Neuronal stem cell (in vitro differentiated cells): ENCODE results near the gene ACSF2.

Experiments
- DNase-seq: peaks from one replicate; pipeline ENCODE4 v3.0.0-alpha.2; 2013; ENCODE audit warnings: low spot score
- H2AFZ ChIP-seq: one replicate; pipeline ENCODE4 v1.6.1; 2013; ENCODE audit warnings: mild to moderate bottlenecking, low read length, inconsistent platforms
- H2AK5ac ChIP-seq: 2 replicates; pipeline ENCODE4 v1.6.1; 2013; ENCODE audit warnings: low read depth, mild to moderate bottlenecking, inconsistent platforms, low read length, moderate library complexity, mixed read lengths
- H2BK120ac ChIP-seq: 2 replicates; pipeline ENCODE4 v1.6.1; 2013; ENCODE audit warnings: low read depth, mild to moderate bottlenecking, inconsistent platforms, low read length, moderate library complexity, mixed read lengths
- H2BK12ac ChIP-seq: one replicate; pipeline ENCODE4 v1.6.1; 2013; ENCODE audit warnings: low read length, inconsistent platforms
- H2BK15ac ChIP-seq: 2 replicates; pipeline ENCODE4 v1.6.1; 2013; ENCODE audit warnings: mild to moderate bottlenecking, low read length, inconsistent platforms, mixed read lengths
- H2BK5ac ChIP-seq: one replicate; pipeline ENCODE4 v1.6.1; 2013; ENCODE audit warnings: inconsistent platforms, mild to moderate bottlenecking, low read length, moderate library complexity
- H3K14ac ChIP-seq: one replicate; pipeline ENCODE4 v1.6.1; 2013; ENCODE audit warnings: low read length, inconsistent platforms
- H3K18ac ChIP-seq: 2 replicates; pipeline ENCODE4 v1.6.1; 2013; ENCODE audit warnings: low read length, inconsistent platforms
- H3K23ac ChIP-seq: 2 replicates; pipeline ENCODE4 v1.6.1; 2013; ENCODE audit warnings: low read depth, mild to moderate bottlenecking, mixed read lengths, low read length, inconsistent platforms; ENCODE audit not compliant: poor library complexity
- H3K27ac ChIP-seq: replicated peaks from 3 replicates; pipeline ENCODE4 v1.5.1; 2013; ENCODE audit warnings: low read length, inconsistent platforms
- H3K27me3 ChIP-seq, 3 experiments: 2 replicates each; pipeline ENCODE4 v1.6.1; 2013; ENCODE audit warnings: low read length in 3 of 3, mild to moderate bottlenecking in 2 of 3, inconsistent platforms in 1 of 3, low read depth in 1 of 3, mixed read lengths in 1 of 3, moderate library complexity in 1 of 3; ENCODE audit not compliant: control insufficient read depth in 3 of 3, insufficient read depth in 3 of 3
- H3K36me3 ChIP-seq, 2 donors: replicated peaks in 1 of 2; 2 replicates each; pipeline ENCODE4 v1.6.1; 2013; ENCODE audit warnings: low read length in 2 of 2; ENCODE audit not compliant: control insufficient read depth in 2 of 2, insufficient read depth in 2 of 2
- H3K4ac ChIP-seq: 2 replicates; pipeline ENCODE4 v1.6.1; 2013; ENCODE audit warnings: inconsistent platforms, mild to moderate bottlenecking, low read length, moderate library complexity
- H3K4me1 ChIP-seq, 2 donors: 1 replicate in 1 of 2; 2 replicates in 1 of 2; pipeline ENCODE4 v1.6.1; 2013; ENCODE audit warnings: low read length in 2 of 2, low read depth in 1 of 2; ENCODE audit not compliant: control insufficient read depth in 2 of 2, insufficient read depth in 1 of 2
- H3K4me2 ChIP-seq: one replicate; pipeline ENCODE4 v1.6.1; 2013; ENCODE audit warnings: mild to moderate bottlenecking, low read length, inconsistent platforms; ENCODE audit not compliant: insufficient read depth, poor library complexity, severe bottlenecking
- H3K4me3 ChIP-seq, 2 donors: 2 replicates each; pipeline ENCODE4 v1.5.1; 2013; ENCODE audit warnings: low read length in 2 of 2, mild to moderate bottlenecking in 2 of 2, inconsistent platforms in 1 of 2, moderate library complexity in 1 of 2
- H3K79me1 ChIP-seq: one replicate; pipeline ENCODE4 v1.6.1; 2013; ENCODE audit warnings: low read depth, mild to moderate bottlenecking, inconsistent platforms, low read length, moderate library complexity
- H3K9ac ChIP-seq: one replicate; pipeline ENCODE4 v1.6.1; 2013; ENCODE audit warnings: mild to moderate bottlenecking, low read depth, low read length, inconsistent platforms; ENCODE audit not compliant: poor library complexity
- H3K9me3 ChIP-seq, 2 donors: replicated peaks in 1 of 2; 2 replicates each; pipeline versions ENCODE3 to v1.6.1; 2013; ENCODE audit warnings: low read length in 2 of 2, mild to moderate bottlenecking in 2 of 2, inconsistent platforms in 1 of 2, low read depth in 1 of 2, mixed read lengths in 1 of 2, moderate library complexity in 1 of 2; ENCODE audit not compliant: control insufficient read depth in 2 of 2, insufficient read depth in 1 of 2
- H4K8ac ChIP-seq: one replicate; pipeline ENCODE4 v1.6.1; 2013; ENCODE audit warnings: low read depth, mild to moderate bottlenecking, inconsistent platforms, low read length, moderate library complexity
- H4K91ac ChIP-seq: one replicate; pipeline ENCODE4 v1.6.1; 2013; ENCODE audit warnings: low read length, low read depth, mild to moderate bottlenecking, inconsistent platforms; ENCODE audit not compliant: poor library complexity
- WGBS, 2 donors: extraction: QIAGEN DNeasy Blood & Tissue Kit; methylation state at CpG; one replicate each; pipeline ENCODE4 v1.1.7; 2013; ENCODE audit warnings: missing lambda C conversion rate in 2 of 2, mixed read lengths in 1 of 2; ENCODE audit not compliant: insufficient read length in 2 of 2, insufficient replicate concordance in 1 of 2; ENCODE audit errors: extremely low coverage in 2 of 2; 5-methylcytosine and 5-hydroxymethylcytosine counted together

ACSF2 gene

GRCh38 chr17:50440172-50440837 lies 14.3 kb downstream of the ACSF2 start:
- no peak overlapping the region for H3K18ac ChIP-seq
- H2BK5ac ChIP-seq: no peak overlapping the region
- peaks cover 0 to 3% (median 0%) of the 10 kb centered on the region in 3 experiments for H3K27me3 ChIP-seq
- H2BK12ac ChIP-seq: no peak overlapping the region
- no peaks in the 10 kb centered on the region for H3K4me1 ChIP-seq
- no peak overlapping the region for H3K27ac ChIP-seq
- H2AFZ ChIP-seq: no peak overlapping the region
- no peak overlapping the region for H2BK120ac ChIP-seq
- H3K23ac ChIP-seq: no peak overlapping the region
- H3K4ac ChIP-seq: no peak overlapping the region
- no peak overlapping the region for H2BK15ac ChIP-seq
- H2AK5ac ChIP-seq: no peak overlapping the region
- H4K91ac ChIP-seq: no peak overlapping the region
- H3K79me1 ChIP-seq: no peaks in the 10 kb centered on the region
- H3K9me3 ChIP-seq: no peaks in the 10 kb centered on the region
- no peak overlapping the region for H3K4me3 ChIP-seq
- H3K36me3 ChIP-seq: no peaks in the 10 kb centered on the region
- H3K4me2 ChIP-seq: no peak overlapping the region
- H3K9ac ChIP-seq: no peak overlapping the region
- no peak overlapping the region for H3K14ac ChIP-seq
- WGBS, 2 donors: no CpG with 5 or more reads among the region's 4 CpGs
- DNase-seq: no peak
- no peak overlapping the region for H4K8ac ChIP-seq

GRCh38 chr17:50440838-50441829 lies 15.1 kb downstream of the ACSF2 start:
- Histone ChIP-seq H3K4me3 (no peak overlapping the region), H2BK12ac (no peak overlapping the region), H2AFZ (no peak overlapping the region), H3K18ac (no peak overlapping the region), H3K4ac (no peak overlapping the region), H3K14ac (no peak overlapping the region), H3K23ac (no peak overlapping the region), H3K36me3 (no peaks in the 10 kb centered on the region), H4K8ac (no peak overlapping the region), H3K9me3 (no peaks in the 10 kb centered on the region), H2BK120ac (no peak overlapping the region), H3K79me1 (no peaks in the 10 kb centered on the region), H3K4me2 (no peak overlapping the region), H2AK5ac (no peak overlapping the region), H2BK15ac (no peak overlapping the region), H4K91ac (no peak overlapping the region), H3K4me1 (no peaks in the 10 kb centered on the region), H3K27me3 (peaks cover 0 to 3% (median 0%) of the 10 kb centered on the region in 3 experiments), H3K9ac (no peak overlapping the region), H2BK5ac (no peak overlapping the region), H3K27ac (no peak overlapping the region)
- DNase-seq: no peak
- no CpG with 5 or more reads among the region's 10 CpGs for WGBS, 2 donors

DNA sequence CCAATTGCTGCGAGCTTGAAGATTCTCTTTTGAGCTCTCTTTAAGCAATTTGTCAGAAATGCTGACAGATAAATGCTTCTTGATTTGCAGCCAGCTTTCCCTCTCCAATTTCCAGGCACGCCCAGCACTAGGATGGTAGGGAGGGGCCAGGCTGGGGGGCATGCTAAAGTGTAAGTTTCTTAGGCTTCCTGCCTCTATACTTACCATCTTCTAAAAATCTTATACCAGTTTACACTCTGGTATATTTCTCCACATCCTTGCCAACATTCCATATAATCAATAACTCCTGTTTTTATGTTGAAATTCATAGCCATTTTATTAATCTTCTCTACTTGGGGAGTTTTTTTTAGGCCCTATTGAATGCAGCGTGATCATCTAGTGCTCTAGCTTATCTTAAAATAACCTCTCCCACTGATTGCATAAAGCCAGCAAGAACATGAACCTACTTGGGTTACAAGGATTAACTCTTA lies 17.5 kb downstream of the ACSF2 start:
- Histone ChIP-seq H4K91ac (no peak overlapping the region), H3K79me1 (no peaks in the 10 kb centered on the region), H2BK5ac (no peak overlapping the region), H2BK120ac (no peak overlapping the region), H3K36me3 (no peaks in the 10 kb centered on the region), H2BK15ac (no peak overlapping the region), H3K27ac (no peak overlapping the region), H3K14ac (no peak overlapping the region), H2AK5ac (no peak overlapping the region), H3K27me3 (no peaks in the 10 kb centered on the region), H4K8ac (no peak overlapping the region), H3K4ac (no peak overlapping the region), H2BK12ac (no peak overlapping the region), H3K4me2 (no peak overlapping the region), H3K9ac (no peak overlapping the region), H2AFZ (no peak overlapping the region), H3K23ac (no peak overlapping the region), H3K4me1 (no peaks in the 10 kb centered on the region), H3K4me3 (no peak overlapping the region), H3K9me3 (no peaks in the 10 kb centered on the region), H3K18ac (no peak overlapping the region)
- no CpG with 5 or more reads among the region's 3 CpGs for WGBS, 2 donors
- DNase-seq: no peak
